ENCODE data around the gene RNF151.
A peak's percentile ranks its signal among the peaks of the same experiment; 100 is the strongest.
"Not testable (repeated sequence)": the region's sequence is repeated elsewhere in the genome, so short reads cannot be mapped to it uniquely, and the experiment has no call there.

Gene RNF151

GRCh38 chr16:1959269-1960039, 7.2 kb upstream of the RNF151 start, which contains the start of gene NDUFB10:
TSS of gene NDUFB10 (plus strand) at chr16:1959538. CDS start at chr16:1959625, 87 bp downstream.
- DNase-seq (ENCODE audit: low read depth), result peak; percentile 81

DNA sequence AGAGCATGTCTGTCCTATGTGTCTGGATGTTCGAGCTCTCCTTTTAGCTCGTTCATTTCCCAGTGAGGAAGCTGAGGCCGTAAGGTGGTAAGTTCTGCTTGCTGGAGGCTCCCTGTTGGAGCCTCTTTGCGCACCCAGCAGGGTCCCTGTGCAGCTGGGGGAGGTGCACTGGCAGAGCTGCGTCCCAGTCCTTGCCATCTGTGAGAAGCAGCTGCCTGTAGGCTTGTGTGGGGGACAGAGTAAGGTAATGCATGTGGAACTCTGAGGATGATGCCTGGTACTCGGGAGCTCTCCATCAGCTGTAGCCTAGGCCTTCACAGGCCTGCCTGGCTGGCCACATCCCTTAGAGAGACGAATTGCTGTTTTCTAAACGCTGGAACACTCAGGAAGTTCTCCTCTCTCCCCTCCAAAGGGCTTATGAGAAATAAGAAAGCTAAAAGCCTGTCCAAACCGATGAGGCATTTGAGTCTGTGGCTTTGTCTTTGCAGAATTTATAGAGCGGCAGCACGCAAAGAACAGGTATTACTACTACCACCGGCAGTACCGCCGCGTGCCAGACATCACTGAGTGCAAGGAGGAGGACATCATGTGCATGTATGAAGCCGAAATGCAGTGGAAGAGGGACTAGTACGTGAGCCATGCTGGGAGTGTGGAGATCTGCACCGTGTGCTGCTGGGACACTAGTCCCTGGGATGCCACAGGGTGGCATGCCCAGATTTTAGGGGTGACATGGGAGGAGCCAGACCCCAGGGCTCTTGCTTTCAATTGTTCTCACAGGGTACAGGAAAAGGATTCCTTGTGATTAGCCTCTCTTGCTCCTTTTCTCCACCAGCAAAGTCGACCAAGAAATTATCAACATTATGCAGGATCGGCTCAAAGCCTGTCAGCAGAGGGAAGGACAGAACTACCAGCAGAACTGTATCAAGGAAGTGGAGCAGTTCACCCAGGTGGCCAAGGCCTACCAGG, 5.7 kb upstream of the RNF151 start:
- DNase-seq (ENCODE audit: low read depth), result no peak

- DNase-seq (ENCODE audit: low read depth), result no peak
These were observed 5.0 kb upstream of the RNF151 start for GRCh38 chr16:1961651-1962067.

DNA sequence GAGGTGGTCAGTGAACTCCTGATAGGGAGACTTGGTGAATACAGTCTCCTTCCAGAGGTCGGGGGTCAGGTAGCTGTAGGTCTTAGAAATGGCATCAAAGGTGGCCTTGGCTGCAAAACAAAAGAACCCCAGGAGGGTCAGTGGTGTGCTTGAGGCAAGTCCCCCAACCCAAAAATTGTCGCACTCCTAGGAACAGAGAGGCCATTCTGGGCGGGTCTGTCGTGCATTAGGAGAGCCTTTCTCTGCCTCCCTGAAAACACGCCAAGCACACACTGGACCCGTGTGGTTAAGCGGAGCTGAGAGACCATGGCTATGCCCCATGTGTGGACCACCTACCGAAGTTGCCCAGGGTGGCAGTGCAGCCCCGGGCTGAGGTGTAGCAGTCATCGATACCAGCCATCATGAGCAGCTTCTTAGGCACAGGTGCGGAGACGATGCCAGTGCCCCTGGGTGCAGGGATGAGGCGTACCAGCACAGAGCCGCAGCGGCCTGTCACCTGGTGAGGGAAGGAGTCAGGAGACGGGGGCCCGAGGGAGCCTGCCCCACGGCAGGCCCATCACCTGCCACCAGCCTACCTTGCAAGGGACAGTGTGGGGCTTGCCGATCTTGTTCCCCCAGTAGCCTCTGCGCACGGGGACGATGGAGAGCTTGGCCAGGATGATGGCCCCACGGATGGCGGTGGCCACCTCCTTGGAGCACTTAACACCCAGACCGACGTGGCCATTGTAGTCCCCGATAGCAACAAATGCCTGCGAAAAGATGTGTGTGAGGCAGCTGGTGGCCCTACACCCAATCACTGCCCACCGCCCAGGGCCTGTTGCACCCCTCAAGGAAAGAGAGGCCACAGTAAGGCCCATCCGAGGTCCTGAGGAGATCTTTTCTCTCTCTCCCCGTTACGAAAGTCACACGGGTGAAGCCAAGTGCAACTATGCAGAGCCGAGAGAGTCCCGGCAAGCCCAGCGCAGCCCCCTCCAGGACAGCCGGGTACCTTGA, 4.2 kb upstream of the RNF151 start:
- not testable (repeated sequence) for DNase-seq (ENCODE audit: low read depth)

DNA sequence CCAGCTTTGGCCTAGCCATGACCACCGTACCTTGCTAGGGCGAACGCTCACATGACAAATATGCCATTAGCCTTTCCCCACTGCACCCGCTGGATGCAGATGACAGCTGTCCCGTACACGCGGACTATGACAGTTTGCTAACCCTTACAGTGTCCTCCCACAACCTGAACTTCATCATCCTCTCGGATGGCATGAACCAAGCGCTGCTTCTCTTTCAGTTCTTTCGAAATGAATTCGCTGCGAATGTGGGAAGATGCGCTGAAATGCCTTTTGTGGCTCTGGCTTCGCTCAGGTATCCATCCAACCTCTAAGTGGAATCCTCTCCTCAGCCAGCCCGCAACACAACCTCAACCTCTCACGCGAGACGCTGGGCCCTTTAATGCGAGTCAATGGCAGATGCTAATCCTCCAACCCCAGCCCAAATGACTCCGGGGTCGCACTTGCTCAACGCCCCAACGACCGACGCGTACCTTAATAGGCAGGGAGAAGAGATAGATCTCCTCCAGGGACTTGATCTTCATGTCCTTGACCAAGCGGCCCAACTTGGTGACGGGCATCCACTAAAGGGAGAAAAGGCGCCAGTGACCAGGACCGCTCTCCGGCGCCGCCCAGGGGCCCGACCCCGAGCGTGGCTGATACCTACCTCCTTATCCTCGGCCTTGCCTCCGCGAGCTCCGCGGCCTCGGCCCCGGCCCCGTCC, 2.7 kb upstream of the RNF151 start:
- no peak for DNase-seq (ENCODE audit: low read depth)

- DNase-seq (ENCODE audit: low read depth), result peak; percentile 99
These were observed 1.9 kb upstream of the RNF151 start, which contains the start of gene RPS2 for GRCh38 chr16:1964506-1965395. TSS of gene RPS2 (minus strand) at chr16:1964826. CDS start at chr16:1964625, 201 bp downstream.

DNA sequence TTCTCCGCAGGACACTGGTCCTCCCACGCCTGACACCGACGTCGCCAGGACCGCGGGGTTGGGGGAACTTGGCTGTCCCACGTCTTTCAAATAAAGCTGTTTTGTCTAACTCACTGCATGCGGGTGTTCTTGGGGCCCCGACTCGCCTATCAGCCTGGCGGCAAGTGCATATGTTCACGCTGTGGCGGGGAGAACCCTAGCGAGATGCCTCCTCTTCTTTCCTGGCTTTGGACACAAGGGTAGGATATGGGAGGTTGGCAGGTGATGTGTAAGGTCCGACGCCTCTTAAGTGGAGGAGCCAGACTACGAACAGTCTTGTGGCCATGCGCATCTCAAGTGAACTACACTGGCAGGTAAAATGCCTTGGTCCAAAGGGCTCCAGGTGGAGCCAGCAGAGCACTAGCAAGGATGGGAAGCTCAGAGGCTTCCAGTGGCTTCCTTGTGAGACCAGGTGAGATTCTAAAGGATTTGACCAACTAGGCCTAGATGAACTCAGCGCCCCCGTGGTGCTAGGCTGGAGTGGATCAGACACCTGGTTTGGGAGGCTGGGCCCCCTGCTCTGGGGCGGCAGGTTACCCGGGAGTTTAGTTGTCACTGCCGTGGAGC, 1.2 kb upstream of the RNF151 start:
- DNase-seq (ENCODE audit: low read depth), result no peak

DNA sequence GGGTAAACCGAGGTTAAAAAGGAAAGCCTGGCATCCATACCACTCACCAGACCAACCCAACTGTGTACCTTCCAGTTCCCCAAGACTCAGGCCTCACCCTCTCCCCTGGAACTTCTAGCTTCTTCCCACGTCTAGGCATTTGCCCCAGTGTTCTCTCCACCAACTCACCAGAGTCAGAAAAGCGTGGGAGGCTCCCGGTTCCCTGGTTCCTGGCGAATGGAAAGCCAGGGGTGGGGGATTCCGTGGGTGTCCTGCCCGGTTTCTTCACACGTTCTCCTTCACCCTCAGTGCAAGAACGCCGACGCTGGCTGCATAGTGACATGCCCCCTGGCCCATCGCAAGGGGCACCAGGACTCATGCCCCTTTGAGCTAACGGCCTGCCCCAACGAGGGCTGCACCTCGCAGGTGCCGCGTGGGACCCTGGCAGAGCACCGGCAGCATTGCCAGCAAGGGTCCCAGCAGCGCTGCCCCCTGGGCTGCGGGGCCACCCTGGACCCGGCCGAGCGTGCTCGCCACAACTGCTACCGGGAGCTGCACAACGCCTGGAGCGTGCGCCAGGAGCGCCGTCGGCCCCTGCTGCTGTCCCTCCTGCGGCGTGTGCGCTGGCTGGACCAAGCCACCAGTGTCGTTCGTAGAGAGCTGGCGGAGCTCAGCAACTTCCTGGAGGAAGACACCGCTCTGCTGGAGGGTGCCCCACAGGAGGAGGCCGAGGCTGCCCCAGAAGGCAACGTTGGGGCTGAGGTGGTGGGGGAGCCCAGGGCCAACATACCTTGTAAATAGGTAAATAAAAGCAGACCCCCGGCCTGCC, 1.7 kb downstream of the RNF151 start:
- DNase-seq (ENCODE audit: low read depth), result no peak

DNA sequence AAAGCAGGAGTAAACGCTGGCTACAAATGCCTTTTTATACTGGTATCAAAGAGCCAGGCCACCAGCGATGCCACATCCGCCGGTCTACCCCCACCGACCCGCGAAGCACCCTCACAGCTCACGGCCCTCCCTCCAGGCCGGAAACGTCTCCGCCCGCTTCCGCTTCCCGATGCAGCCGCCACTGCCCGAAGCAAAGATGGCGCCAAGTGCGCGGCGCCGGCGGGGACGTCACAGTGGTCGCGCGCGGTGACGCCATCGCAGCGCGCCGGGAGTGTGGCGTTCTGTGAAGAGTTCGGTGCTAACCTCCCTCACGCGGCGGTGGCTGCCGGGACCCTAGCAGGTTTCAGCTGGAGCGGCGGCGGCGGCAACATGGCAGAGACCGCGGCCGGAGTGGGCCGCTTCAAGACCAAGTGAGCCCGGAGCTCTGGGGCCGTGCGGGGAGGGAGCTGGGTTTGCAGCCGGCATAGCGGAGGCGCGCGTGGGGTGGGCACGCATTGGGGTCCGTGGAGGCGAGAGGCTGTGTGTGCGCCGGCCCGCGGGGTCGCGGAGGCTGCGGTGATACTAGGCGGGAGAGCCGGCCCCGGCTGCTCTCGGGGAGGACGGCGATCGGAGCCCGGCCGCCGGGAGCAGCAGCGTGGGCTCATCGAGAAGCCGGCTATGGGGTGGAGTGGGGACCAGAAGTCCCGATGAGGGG, 5.3 kb downstream of the RNF151 start, which contains the start of gene TBL3:
TSS of gene TBL3 (plus strand) at position 258 of the 694 bp plus-strand sequence. CDS start at position 370, 112 bp downstream.
- peak; percentile 79 for DNase-seq (ENCODE audit: low read depth)

- no peak for DNase-seq (ENCODE audit: low read depth)
These were observed 5.8 kb downstream of the RNF151 start for GRCh38 chr16:1972490-1972877.

DNA sequence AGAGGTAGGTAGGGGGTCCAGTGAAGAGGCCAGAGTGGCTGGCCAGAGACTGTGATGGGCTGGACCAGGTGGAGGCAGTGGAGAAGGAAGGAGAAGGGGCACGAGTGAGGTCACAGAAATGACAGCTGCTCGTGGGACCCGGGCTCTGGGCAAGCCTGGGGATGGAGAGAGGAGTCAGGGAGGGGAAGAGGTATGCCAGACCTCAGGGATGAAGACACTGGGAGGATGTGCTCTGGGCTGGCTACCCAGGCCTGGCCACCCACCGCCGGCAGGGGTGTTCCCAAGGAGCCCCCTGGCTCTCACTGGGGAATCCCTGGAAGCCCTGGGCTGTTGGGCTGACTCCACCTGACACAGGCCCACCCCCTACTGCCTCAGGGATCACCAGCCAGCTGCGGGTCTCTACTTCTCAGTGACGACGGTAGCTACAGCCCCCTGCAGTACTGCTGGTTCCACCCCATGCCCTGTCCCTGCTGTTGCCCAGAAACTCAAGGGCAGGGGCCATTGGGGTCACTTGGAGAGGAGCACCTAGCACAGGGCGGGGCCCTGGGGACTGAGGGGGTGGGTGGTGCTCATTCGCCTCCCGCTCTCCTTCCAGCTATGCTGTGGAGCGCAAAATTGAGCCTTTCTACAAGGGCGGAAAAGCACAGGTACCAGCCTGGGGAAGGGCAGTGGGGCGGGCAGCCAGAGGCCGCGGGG, 7.0 kb downstream of the RNF151 start:
- DNase-seq (ENCODE audit: low read depth), result no peak

DNA sequence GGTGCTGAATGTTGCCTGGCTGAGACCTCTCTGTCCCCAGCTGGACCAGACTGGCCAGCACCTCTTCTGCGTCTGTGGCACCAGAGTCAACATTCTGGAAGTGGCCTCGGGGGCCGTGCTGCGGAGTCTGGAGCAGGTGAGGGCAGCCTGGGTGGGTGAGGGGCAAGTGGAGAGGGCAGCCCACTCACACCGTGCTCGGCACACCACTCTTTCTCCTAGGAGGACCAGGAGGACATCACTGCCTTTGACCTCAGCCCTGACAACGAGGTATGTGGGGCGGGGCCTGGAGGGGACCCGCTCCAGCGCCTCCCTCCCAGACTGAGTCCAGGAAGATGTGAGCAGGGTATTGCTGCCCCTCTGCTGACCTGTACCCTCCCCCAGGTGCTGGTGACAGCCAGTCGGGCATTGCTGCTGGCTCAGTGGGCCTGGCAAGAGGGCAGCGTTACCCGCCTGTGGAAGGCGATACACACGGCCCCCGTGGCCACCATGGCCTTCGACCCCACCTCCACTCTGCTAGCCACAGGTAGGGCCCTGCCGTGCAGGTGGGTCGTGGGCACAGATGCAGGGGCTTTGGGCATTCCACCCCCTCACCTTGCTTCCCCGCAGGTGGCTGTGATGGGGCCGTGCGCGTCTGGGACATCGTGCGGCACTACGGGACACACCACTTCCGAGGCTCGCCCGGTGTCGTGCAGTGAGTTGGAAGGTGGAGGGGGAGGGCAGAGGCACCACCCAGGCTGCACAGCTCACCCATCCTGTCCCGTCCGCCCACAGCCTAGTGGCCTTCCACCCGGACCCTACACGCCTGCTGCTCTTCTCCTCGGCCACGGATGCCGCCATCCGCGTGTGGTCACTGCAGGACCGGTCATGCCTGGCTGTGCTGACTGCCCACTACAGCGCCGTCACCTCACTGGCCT, 7.8 kb downstream of the RNF151 start:
- no peak for DNase-seq (ENCODE audit: low read depth)

DNA sequence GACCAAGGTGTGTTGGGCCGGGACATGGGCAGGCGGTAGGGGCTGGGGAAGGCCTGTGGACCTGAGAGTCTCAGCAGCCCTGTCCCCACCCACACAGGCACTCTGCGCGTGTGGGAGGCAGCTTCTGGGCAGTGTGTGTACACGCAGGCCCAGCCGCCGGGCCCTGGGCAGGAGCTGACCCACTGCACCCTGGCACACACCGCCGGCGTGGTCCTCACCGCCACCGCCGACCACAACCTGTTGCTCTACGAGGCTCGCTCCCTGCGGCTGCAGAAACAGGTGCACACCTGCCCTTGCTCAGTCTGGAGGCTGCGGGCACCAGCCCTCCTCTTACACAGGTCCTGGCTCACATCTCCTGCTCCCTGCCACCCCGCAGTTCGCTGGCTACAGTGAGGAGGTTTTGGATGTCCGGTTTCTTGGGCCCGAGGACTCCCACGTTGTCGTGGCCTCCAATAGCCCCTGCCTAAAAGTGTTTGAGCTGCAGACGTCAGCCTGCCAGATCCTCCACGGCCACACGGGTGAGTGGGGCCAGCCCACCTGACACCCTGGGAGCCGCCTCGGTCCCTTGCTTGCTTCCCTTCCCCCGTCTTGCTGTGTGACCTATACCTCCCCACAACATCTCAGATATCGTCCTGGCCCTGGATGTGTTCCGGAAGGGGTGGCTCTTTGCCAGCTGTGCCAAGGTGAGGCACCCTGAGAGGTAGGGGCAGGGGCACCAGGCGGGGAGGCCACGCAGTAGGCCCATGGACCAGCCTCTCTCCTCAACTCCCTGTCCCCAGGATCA, 9.0 kb downstream of the RNF151 start:
- DNase-seq (ENCODE audit: low read depth), result no peak

- no peak for DNase-seq (ENCODE audit: low read depth)
These were observed 9.5 kb downstream of the RNF151 start for GRCh38 chr16:1976216-1976520.

All from fibroblast of the conjunctiva (primary cell).